ENCODE data around the gene FANCG.

Gene FANCG

GRCh38 chr9:35057271-35057620 lies 22.5 kb downstream of the FANCG start:
- DNase-seq = no peak

GRCh38 chr9:35056571-35057270 lies 23.0 kb downstream of the FANCG start:
- DNase-seq = no peak

GRCh38 chr9:35054871-35055644 lies 24.7 kb downstream of the FANCG start:
- no peak for DNase-seq

- no peak for DNase-seq
Observed at GRCh38 chr9:35054185-35054835, 25.4 kb downstream of the FANCG start.

- no peak for DNase-seq
Observed at GRCh38 chr9:35051069-35051967, 28.4 kb downstream of the FANCG start.

GRCh38 chr9:35048511-35048910 lies 31.2 kb downstream of the FANCG start:
- no peak for DNase-seq

GRCh38 chr9:35044071-35044470 lies 35.7 kb downstream of the FANCG start:
- no peak for DNase-seq

GRCh38 chr9:35042891-35043545 lies 36.7 kb downstream of the FANCG start:
- no peak for DNase-seq

GRCh38 chr9:35042081-35042604 lies 37.6 kb downstream of the FANCG start:
- DNase-seq = no peak

GRCh38 chr9:35035851-35036701 lies 43.7 kb downstream of the FANCG start:
- DNase-seq = peak; percentile 75

- no peak for DNase-seq
Observed at GRCh38 chr9:35033101-35033500, 46.6 kb downstream of the FANCG start.

- no peak for DNase-seq
Observed at GRCh38 chr9:35029852-35030251, 49.9 kb downstream of the FANCG start.

GRCh38 chr9:35029241-35029640 lies 50.5 kb downstream of the FANCG start:
- no peak for DNase-seq

- DNase-seq = no peak
Observed at GRCh38 chr9:35028341-35028740, 51.4 kb downstream of the FANCG start.

- DNase-seq = no peak
Observed at GRCh38 chr9:35027860-35028259, 51.9 kb downstream of the FANCG start.

- DNase-seq = no peak
Observed at GRCh38 chr9:35027374-35027773, 52.4 kb downstream of the FANCG start.

GRCh38 chr9:35026671-35027070 lies 53.1 kb downstream of the FANCG start:
- DNase-seq = no peak
